Left lung (tissue), 14 donors: Measurements from ENCODE around the gene MLKL. TPM values are rescaled to one million over a fixed set of nuclear protein-coding genes. Genes with fewer than 3 reads are reported as not detected.
A peak's percentile ranks its signal among the peaks of the same experiment; 100 is the strongest.

Experiments used
- ATAC-seq: fragments of 200-7000 bp; cut with Tn5 transposase; one replicate; pipeline ENCODE4 v1.9.1; 2020; ENCODE audit warnings: moderate library complexity
- DNase-seq, 4 donors: peaks; one replicate each; pipeline ENCODE4 v3.0.0-alpha.2; 2013 to 2020
- H3K27ac ChIP-seq, 2 donors: fragments of 200-600 bp; sonication (generic) in 1 of 2; one replicate each; pipeline versions ENCODE4 v1.5.0 to v1.8.0; 2020 to 2021
- H3K27me3 ChIP-seq, 2 donors: fragments of 200-600 bp; sonication (generic) in 1 of 2; one replicate each; pipeline versions ENCODE4 v1.5.0 to v1.8.0; 2020 to 2021
- H3K36me3 ChIP-seq, 2 donors: fragments of 200-600 bp; sonication (generic) in 1 of 2; one replicate each; pipeline versions ENCODE4 v1.5.0 to v1.8.0; 2020 to 2021
- H3K4me1 ChIP-seq, 2 donors: fragments of 200-600 bp; one replicate each; pipeline ENCODE4 v1.8.0; 2021
- H3K4me3 ChIP-seq, 2 donors: fragments of 200-600 bp; sonication (generic) in 1 of 2; one replicate each; pipeline versions ENCODE4 v1.5.0 to v1.8.0; 2020 to 2021; ENCODE audit warnings: mild to moderate bottlenecking in 1 of 2
- H3K9me3 ChIP-seq, 2 donors: fragments of 200-600 bp; sonication (generic) in 1 of 2; one replicate each; pipeline versions ENCODE4 v1.5.0 to v1.8.0; 2020 to 2021
- intact Hi-C, 2 donors: fragments of 100-400 bp; cut with DNase I; formaldehyde crosslinking; loops; one replicate each; pipeline versions ENCODE4 v1.11.2 to v1.14.2; 2022
- long read RNA-seq, 12 donors: library from polyadenylated mRNA in 2 of 12; unstranded in 2 of 12; transcript quantifications; one replicate each; pipeline ENCODE4 v2.0.0 and lab custom pipeline, GENCODE V29; 2019 to 2026
- polyA plus RNA-seq, 6 donors: library from polyadenylated mRNA; unstranded; fragments of 120-200 nt; gene quantifications; one replicate each; pipeline ENCODE4 v1.2.1, GENCODE V29; 2013; ENCODE audit not compliant: insufficient read length in 6 of 6
- total RNA-seq, 2 donors: library from RNA; stranded (reverse); fragmentation: NEBNext Ultra II Directional; extraction: Animal tissue kit (Norgen Biotek cat#: 25700); gene quantifications; one replicate each; pipeline ENCODE4 v1.2.1, GENCODE V29; 2021
- TF ChIP-seq, protein P1 (sequence below), 2 donors: fragments of 200-600 bp; sonication (generic) in 1 of 2; IDR thresholded peaks; one replicate each; pipeline versions ENCODE4 v1.5.0 to v1.8.0; 2021; ENCODE audit warnings: antibody characterized with exemption in 2 of 2
- donor health status: DM: no; HTN: yes; CAD: no.
- donor health status: DM: no; HTN: no; CAD: no.

Gene MLKL
- total RNA-seq (10 to 100 TPM; 17.9 to 40.5 TPM), polyA plus RNA-seq (1 to 10 TPM; 5.2 to 7.7 (median 6.3) TPM)
- long read RNA-seq, donor 1, partial matches to known transcripts: 0 of 3 reads
- long read RNA-seq, donor 1, other reads (novel, unspliced or antisense): 0 of 3 reads
- long read RNA-seq, donor 2: 0 reads
- long read RNA-seq, donor 3: 0 reads
- long read RNA-seq, donor 4, partial matches to known transcripts: 2 of 5 reads
- long read RNA-seq, donor 4, other reads (novel, unspliced or antisense): 2 of 5 reads
- long read RNA-seq, donor 5: 0 reads
- long read RNA-seq, donor 6: 0 reads
- long read RNA-seq, donor 7: 0 reads
- long read RNA-seq, donor 8: 0 reads
- long read RNA-seq, donor 9: 0 reads
- long read RNA-seq, donor 10, partial matches to known transcripts: 4 of 6 reads
- long read RNA-seq, donor 10, other reads (novel, unspliced or antisense): 1 of 6 reads
- long read RNA-seq, donor 11: 0 reads
- long read RNA-seq, donor 12, partial matches to known transcripts: 5 of 5 reads
- long read RNA-seq, donor 12, other reads (novel, unspliced or antisense): 0 of 5 reads

DNA sequence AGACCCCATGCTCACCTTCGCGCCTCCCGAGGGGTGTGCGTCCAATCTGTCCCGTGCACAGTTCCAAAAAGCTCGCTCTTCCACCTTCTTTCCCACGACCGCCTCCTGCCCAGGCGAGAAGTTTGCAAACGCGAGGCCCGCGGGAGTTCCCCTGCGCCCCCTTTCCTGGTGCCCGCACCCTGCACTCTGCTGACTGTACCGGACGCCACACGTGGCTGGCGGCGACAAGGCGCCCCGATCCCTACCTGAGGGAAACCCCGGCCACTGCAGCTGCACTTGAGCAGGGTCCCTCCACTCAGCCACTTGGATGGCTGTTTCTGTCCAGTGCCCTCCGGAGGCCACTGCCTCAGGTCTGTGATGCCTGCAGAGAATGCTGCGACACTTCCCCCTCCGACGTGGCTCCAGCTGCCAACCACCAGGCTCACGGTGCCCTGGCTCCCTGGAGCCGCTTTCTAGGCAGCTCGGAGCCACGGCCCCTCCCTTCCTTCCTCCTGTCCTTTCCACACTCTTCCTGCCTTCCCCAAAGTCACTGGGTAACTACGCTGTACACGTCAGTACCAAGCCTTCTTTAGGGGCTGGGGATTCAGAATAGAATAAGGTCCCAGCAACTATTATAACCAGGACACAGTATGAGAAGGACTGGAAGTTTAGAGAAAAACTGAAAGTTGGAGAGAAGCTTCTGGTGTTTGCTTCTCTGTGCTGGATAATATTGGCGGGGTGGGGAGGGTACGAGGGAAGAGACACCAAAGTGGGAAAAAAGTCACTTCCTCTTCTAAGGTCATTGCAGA, at the start of gene MLKL:
Gene MLKL (minus strand): TSS at position 425 of the 788 bp plus-strand sequence. CDS start 5,105 bp downstream, outside the sequence.
- no peaks in the 10 kb centered on the region for H3K9me3 ChIP-seq
- peak within 1 kb of the TSS; percentile 86 to 95 for H3K27ac ChIP-seq
- no peaks in the 10 kb centered on the region for H3K27me3 ChIP-seq
- peaks cover 0 to 10% of the 10 kb centered on the region in 2 donors for H3K36me3 ChIP-seq
- TF ChIP-seq, protein P1, sequence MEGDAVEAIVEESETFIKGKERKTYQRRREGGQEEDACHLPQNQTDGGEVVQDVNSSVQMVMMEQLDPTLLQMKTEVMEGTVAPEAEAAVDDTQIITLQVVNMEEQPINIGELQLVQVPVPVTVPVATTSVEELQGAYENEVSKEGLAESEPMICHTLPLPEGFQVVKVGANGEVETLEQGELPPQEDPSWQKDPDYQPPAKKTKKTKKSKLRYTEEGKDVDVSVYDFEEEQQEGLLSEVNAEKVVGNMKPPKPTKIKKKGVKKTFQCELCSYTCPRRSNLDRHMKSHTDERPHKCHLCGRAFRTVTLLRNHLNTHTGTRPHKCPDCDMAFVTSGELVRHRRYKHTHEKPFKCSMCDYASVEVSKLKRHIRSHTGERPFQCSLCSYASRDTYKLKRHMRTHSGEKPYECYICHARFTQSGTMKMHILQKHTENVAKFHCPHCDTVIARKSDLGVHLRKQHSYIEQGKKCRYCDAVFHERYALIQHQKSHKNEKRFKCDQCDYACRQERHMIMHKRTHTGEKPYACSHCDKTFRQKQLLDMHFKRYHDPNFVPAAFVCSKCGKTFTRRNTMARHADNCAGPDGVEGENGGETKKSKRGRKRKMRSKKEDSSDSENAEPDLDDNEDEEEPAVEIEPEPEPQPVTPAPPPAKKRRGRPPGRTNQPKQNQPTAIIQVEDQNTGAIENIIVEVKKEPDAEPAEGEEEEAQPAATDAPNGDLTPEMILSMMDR (IDR thresholded peaks at IDR 0.05): no peak
- peak within 1 kb of the TSS; percentile 61 to 72 for H3K4me3 ChIP-seq
- H3K4me1 ChIP-seq: peaks cover 10 to 66% of the 10 kb centered on the region in 2 donors
- intact Hi-C loops: no loop called here
- peak; percentile 80 for ATAC-seq
- DNase-seq: peak; percentile 18 to 92 (median 52)

- H3K4me3 ChIP-seq: no peak overlapping the region
- DNase-seq (no peak), ATAC-seq (no peak)
- no peaks in the 10 kb centered on the region for H3K9me3 ChIP-seq
- H3K36me3 ChIP-seq: no peaks in the 10 kb centered on the region
- intact Hi-C loops: no loop called here
- no peak overlapping the region for H3K27ac ChIP-seq
- TF ChIP-seq, protein P1 (IDR thresholded peaks at IDR 0.05): no peak
- peaks cover 0 to 4% of the 10 kb centered on the region in 2 donors for H3K27me3 ChIP-seq
- H3K4me1 ChIP-seq: no peaks in the 10 kb centered on the region
These were observed 48.8 kb upstream of the MLKL start for GRCh38 chr16:74749291-74750055.

- Histone ChIP-seq H3K4me3 (no peak overlapping the region), H3K27ac (no peak overlapping the region), H3K36me3 (no peaks in the 10 kb centered on the region), H3K9me3 (no peaks in the 10 kb centered on the region), H3K27me3 (peaks cover 0 to 4% of the 10 kb centered on the region in 2 donors), H3K4me1 (no peaks in the 10 kb centered on the region)
- TF ChIP-seq, protein P1 (IDR thresholded peaks at IDR 0.05): no peak
- intact Hi-C loops: no loop called here
- ATAC-seq: no peak
- no peak for DNase-seq
These were observed 48.0 kb upstream of the MLKL start for GRCh38 chr16:74748616-74749026.

GRCh38 chr16:74747716-74748615, 47.3 kb upstream of the MLKL start:
- ATAC-seq (no peak), DNase-seq (no peak)
- Histone ChIP-seq H3K4me3 (no peak overlapping the region), H3K36me3 (no peaks in the 10 kb centered on the region), H3K4me1 (no peaks in the 10 kb centered on the region), H3K27ac (no peak overlapping the region), H3K9me3 (no peaks in the 10 kb centered on the region), H3K27me3 (peaks cover 0 to 4% of the 10 kb centered on the region in 2 donors)
- TF ChIP-seq, protein P1 (IDR thresholded peaks at IDR 0.05): no peak
- intact Hi-C loops: no loop called here
